ENCODE data around the gene EHBP1L1. TPM values are rescaled to one million over a fixed set of nuclear protein-coding genes. Genes with fewer than 3 reads are reported as not detected.

The EHBP1L1 gene
- total and polyA plus RNA-seq, 2 of the 8 experiments (the other 6 are each of a cell fraction or from before 2014, with no cell fraction given) = 4.3 to 6.6 TPM

- TF ChIP-seq TCF12 (IDR thresholded peaks at IDR 0.05; ENCODE audit: low read depth, low read length) (no peak), EP300 (IDR thresholded peaks at IDR 0.05; ENCODE audit: borderline replicate concordance in 1 of 2, low read depth in 2 of 2, low read length in 2 of 2) (no peak)
These were observed 20.7 kb downstream of the EHBP1L1 start (continued) for GRCh38 chr11:65596520-65596919.
